H9 (cell line): ENCODE data around the gene LCNL1. TPM values are rescaled to one million over a fixed set of nuclear protein-coding genes. Genes with fewer than 3 reads are reported as not detected.
A peak's percentile ranks its signal among the peaks of the same experiment; 100 is the strongest.

Source experiments
- DNase-seq: peaks from one replicate; pipeline ENCODE4 v3.0.0-alpha.2; 2017
- H2AFZ ChIP-seq: one replicate; pipeline ENCODE4 v1.6.1; 2013; ENCODE audit warnings: mild to moderate bottlenecking, low read length, control low read depth, moderate library complexity
- H2AK5ac ChIP-seq: 2 replicates; pipeline ENCODE4 v1.6.1; 2013; ENCODE audit warnings: low read length, control low read depth, mixed read lengths; ENCODE audit not compliant: insufficient read length
- H2BK120ac ChIP-seq: one replicate; pipeline ENCODE4 v1.6.1; 2013; ENCODE audit warnings: low read depth, mild to moderate bottlenecking, low read length, control low read depth, inconsistent platforms; ENCODE audit not compliant: poor library complexity, severe bottlenecking
- H2BK12ac ChIP-seq: 2 replicates; pipeline ENCODE4 v1.6.1; 2013; ENCODE audit warnings: low read length, control low read depth, mixed read lengths, low read depth; ENCODE audit not compliant: insufficient read length
- H2BK15ac ChIP-seq: 2 replicates; pipeline ENCODE4 v1.6.1; 2013; ENCODE audit warnings: low read depth, low read length, control low read depth
- H2BK20ac ChIP-seq: one replicate; pipeline ENCODE4 v1.6.1; 2013; ENCODE audit warnings: low read depth, mild to moderate bottlenecking, low read length, control low read depth, inconsistent platforms; ENCODE audit not compliant: poor library complexity, severe bottlenecking
- H2BK5ac ChIP-seq: 2 replicates; pipeline ENCODE4 v1.6.1; 2013; ENCODE audit warnings: low read length, control low read depth, mixed read lengths; ENCODE audit not compliant: insufficient read length
- H3K14ac ChIP-seq: 2 replicates; pipeline ENCODE4 v1.6.1; 2013; ENCODE audit warnings: low read length, control low read depth; ENCODE audit not compliant: insufficient read depth
- H3K18ac ChIP-seq: 2 replicates; pipeline ENCODE4 v1.6.1; 2013; ENCODE audit warnings: low read depth, mild to moderate bottlenecking, mixed read lengths, low read length, control low read depth; ENCODE audit not compliant: insufficient read length
- H3K23ac ChIP-seq: 2 replicates; pipeline ENCODE4 v1.6.1; 2013; ENCODE audit warnings: low read length, control low read depth, mixed read lengths, low read depth; ENCODE audit not compliant: insufficient read length
- H3K23me2 ChIP-seq: 2 replicates; pipeline ENCODE4 v1.6.1; 2013; ENCODE audit warnings: low read depth, mild to moderate bottlenecking, mixed read lengths, low read length, control low read depth; ENCODE audit not compliant: insufficient read length, poor library complexity, severe bottlenecking
- H3K27ac ChIP-seq: 2 replicates; pipeline ENCODE4 v1.5.1; 2013; ENCODE audit warnings: low read length, control low read depth, mixed read lengths, low read depth; ENCODE audit not compliant: insufficient read length
- H3K27me3 ChIP-seq: 2 replicates; pipeline ENCODE4 v1.6.1; 2013; ENCODE audit warnings: low read length, control low read depth, inconsistent platforms; ENCODE audit not compliant: insufficient read depth
- H3K4ac ChIP-seq: 2 replicates; pipeline ENCODE4 v1.6.1; 2013; ENCODE audit warnings: low read depth, mild to moderate bottlenecking, control low read depth, inconsistent platforms, low read length, moderate library complexity
- H3K4me1 ChIP-seq: 2 replicates; pipeline ENCODE4 v1.6.1; 2013; ENCODE audit warnings: low read length, control low read depth, inconsistent platforms; ENCODE audit not compliant: insufficient read depth
- H3K4me2 ChIP-seq: 2 replicates; pipeline ENCODE4 v1.6.1; 2013; ENCODE audit warnings: low read length, control low read depth, mixed read lengths; ENCODE audit not compliant: insufficient read length, insufficient read depth
- H3K56ac ChIP-seq: 2 replicates; pipeline ENCODE4 v1.6.1; 2013; ENCODE audit warnings: low read depth, mild to moderate bottlenecking, mixed read lengths, low read length, control low read depth; ENCODE audit not compliant: insufficient read length
- H3K79me1 ChIP-seq: 2 replicates; pipeline ENCODE4 v1.6.1; 2013; ENCODE audit warnings: low read depth, mild to moderate bottlenecking, moderate library complexity, low read length, control low read depth, inconsistent platforms; ENCODE audit not compliant: insufficient read depth, poor library complexity, severe bottlenecking
- H3K79me2 ChIP-seq: 2 replicates; pipeline ENCODE4 v1.6.1; 2013; ENCODE audit warnings: low read length, control low read depth, inconsistent platforms; ENCODE audit not compliant: insufficient read depth
- H3K9ac ChIP-seq: 2 replicates; pipeline ENCODE4 v1.6.1; 2013; ENCODE audit warnings: low read length, control low read depth, mixed read lengths; ENCODE audit not compliant: insufficient read length; ENCODE audit errors: extremely low read depth
- H3K9me3 ChIP-seq: one replicate; pipeline ENCODE4 v1.6.1; 2013; ENCODE audit warnings: low read depth, low read length, inconsistent platforms; ENCODE audit not compliant: control insufficient read depth
- H3T11ph ChIP-seq: one replicate; pipeline ENCODE4 v1.6.1; 2013; ENCODE audit warnings: mild to moderate bottlenecking, low read length, control low read depth, inconsistent platforms
- H4K20me1 ChIP-seq: one replicate; pipeline ENCODE4 v1.6.1; 2013; ENCODE audit not compliant: control insufficient read depth, insufficient read length, insufficient read depth
- H4K5ac ChIP-seq: 2 replicates; pipeline ENCODE4 v1.6.1; 2013; ENCODE audit warnings: low read depth, mild to moderate bottlenecking, mixed read lengths, low read length, control low read depth; ENCODE audit not compliant: insufficient read length
- H4K8ac ChIP-seq: replicated peaks from 2 replicates; pipeline ENCODE4 v1.6.1; 2013; ENCODE audit warnings: low read length, control low read depth, mixed read lengths, low read depth; ENCODE audit not compliant: insufficient read length
- H4K91ac ChIP-seq: 2 replicates; pipeline ENCODE4 v1.6.1; 2013; ENCODE audit warnings: low read depth, mild to moderate bottlenecking, moderate library complexity, mixed read lengths, low read length, control low read depth; ENCODE audit not compliant: insufficient read length
- H3K27ac Mint-ChIP-seq, 3 experiments: 2 replicates in 2 of 3; 3 replicates in 1 of 3; pipeline ENCODE4 v1.8.0; 2020 to 2021; ENCODE audit warnings: mixed read lengths in 3 of 3, mild to moderate bottlenecking in 1 of 3, moderate library complexity in 1 of 3
- H3K27me3 Mint-ChIP-seq: 2 replicates; pipeline ENCODE4 v1.8.0; 2021; ENCODE audit warnings: low read depth, mild to moderate bottlenecking, moderate library complexity, mixed read lengths
- H3K36me3 Mint-ChIP-seq, 3 experiments: 2 replicates in 2 of 3; 3 replicates in 1 of 3; pipeline ENCODE4 v1.8.0; 2020 to 2021; ENCODE audit warnings: low read depth in 3 of 3, mixed read lengths in 3 of 3; ENCODE audit not compliant: insufficient read depth in 1 of 3
- H3K4me1 Mint-ChIP-seq, 2 experiments: 2 replicates each; pipeline ENCODE4 v1.8.0; 2020; ENCODE audit warnings: mixed read lengths in 2 of 2
- H3K4me3 Mint-ChIP-seq, 2 experiments: 2 replicates in 1 of 2; 3 replicates in 1 of 2; pipeline ENCODE4 v1.8.0; 2020 to 2021; ENCODE audit warnings: mild to moderate bottlenecking in 2 of 2, mixed read lengths in 2 of 2, moderate library complexity in 1 of 2
- H3K9me3 Mint-ChIP-seq, 2 experiments: 2 replicates in 1 of 2; 3 replicates in 1 of 2; pipeline ENCODE4 v1.8.0; 2020; ENCODE audit warnings: mild to moderate bottlenecking in 2 of 2, mixed read lengths in 2 of 2, moderate library complexity in 1 of 2
- WGBS: extraction: QIAGEN DNeasy Blood & Tissue Kit; methylation state at CpG from one replicate; pipeline ENCODE4 v1.1.7; 2013; ENCODE audit warnings: missing lambda C conversion rate, low lambda C conversion rate, mixed read lengths; ENCODE audit not compliant: insufficient read length; ENCODE audit errors: extremely low coverage; 5-methylcytosine and 5-hydroxymethylcytosine counted together
- total RNA-seq: library from RNA; stranded (reverse); gene quantifications from 2 replicates; pipeline ENCODE4 v1.2.1, GENCODE V29; 2021
- TF ChIP-seq, protein P1 (sequence below): fragments of 200-600 bp; sonication (generic); conservative IDR thresholded peaks from 3 replicates; pipeline ENCODE4 v1.8.0; 2021; ENCODE audit warnings: antibody characterized with exemption, mild to moderate bottlenecking

LCNL1 gene
- total RNA-seq, 1 experiment from 2014 or later: 0.20 TPM

DNA sequence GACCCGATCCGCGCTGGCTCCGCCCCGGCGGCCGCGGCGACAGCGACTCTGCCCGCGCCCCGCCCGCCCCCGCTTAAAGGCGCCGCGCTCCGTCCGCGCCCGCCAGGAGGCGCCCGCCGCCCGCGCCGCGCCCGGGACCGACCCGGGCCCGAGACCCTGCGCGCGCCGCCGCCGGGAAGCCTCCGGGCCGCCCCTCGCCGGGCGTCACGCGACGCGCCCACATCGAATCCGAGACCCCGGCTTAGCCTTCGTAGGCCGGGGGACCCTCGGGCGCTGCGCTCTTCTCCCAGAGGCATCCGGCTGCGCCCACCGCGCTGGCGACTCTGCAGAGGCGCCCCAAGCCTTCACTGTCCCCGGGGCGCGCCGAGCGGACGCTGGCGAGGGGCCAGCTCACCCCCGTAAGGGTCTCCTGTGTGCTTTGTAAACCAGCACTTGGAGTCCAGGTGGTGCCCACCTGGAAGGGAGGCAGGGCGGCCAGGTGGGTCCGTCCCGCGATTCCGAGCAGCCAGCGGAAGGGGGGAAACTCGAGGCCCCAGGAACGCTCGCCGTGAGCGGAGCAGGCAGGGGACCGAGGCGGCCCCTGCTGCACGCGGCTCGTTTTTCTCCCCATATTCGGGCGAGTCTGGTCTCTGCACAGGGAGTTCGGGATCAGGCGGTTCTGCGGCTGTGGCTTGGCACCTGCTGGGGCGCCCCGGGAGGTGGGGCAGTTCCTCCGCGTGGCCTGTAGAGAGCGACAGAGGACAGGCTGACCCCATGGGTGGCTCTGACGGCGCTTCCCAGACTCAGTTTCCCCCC is 45.7 kb downstream of the LCNL1 start:
- no peak overlapping the region for H3K9ac ChIP-seq
- no peaks in the 10 kb centered on the region for H3K79me2 ChIP-seq
- peak overlapping the region; percentile 36 for H3K4me2 ChIP-seq
- H2BK12ac ChIP-seq: no peak overlapping the region
- no peak overlapping the region for H3K27ac Mint-ChIP-seq
- no peak overlapping the region for H2BK120ac ChIP-seq
- no peak overlapping the region for H4K91ac ChIP-seq
- H3K23ac ChIP-seq: no peak overlapping the region
- H3K18ac ChIP-seq: no peak overlapping the region
- peak; percentile 55 for DNase-seq
- no peak overlapping the region for H3K56ac ChIP-seq
- H3K27ac ChIP-seq: no peak overlapping the region
- H2AK5ac ChIP-seq: no peak overlapping the region
- no peak overlapping the region for H3K4ac ChIP-seq
- H3K27me3 Mint-ChIP-seq: peaks cover 30% of the 10 kb centered on the region
- no peak overlapping the region for H3K14ac ChIP-seq
- no peaks in the 10 kb centered on the region for H3K27me3 ChIP-seq
- H4K5ac ChIP-seq: no peak overlapping the region
- H4K20me1 ChIP-seq: peaks cover 2% of the 10 kb centered on the region
- peaks cover 0 to 8% of the 10 kb centered on the region in 2 experiments; a peak in 2 of 4 replicates for H3K4me1 Mint-ChIP-seq
- H3K79me1 ChIP-seq: no peaks in the 10 kb centered on the region
- no peak overlapping the region for H2AFZ ChIP-seq
- TF ChIP-seq, protein P1, sequence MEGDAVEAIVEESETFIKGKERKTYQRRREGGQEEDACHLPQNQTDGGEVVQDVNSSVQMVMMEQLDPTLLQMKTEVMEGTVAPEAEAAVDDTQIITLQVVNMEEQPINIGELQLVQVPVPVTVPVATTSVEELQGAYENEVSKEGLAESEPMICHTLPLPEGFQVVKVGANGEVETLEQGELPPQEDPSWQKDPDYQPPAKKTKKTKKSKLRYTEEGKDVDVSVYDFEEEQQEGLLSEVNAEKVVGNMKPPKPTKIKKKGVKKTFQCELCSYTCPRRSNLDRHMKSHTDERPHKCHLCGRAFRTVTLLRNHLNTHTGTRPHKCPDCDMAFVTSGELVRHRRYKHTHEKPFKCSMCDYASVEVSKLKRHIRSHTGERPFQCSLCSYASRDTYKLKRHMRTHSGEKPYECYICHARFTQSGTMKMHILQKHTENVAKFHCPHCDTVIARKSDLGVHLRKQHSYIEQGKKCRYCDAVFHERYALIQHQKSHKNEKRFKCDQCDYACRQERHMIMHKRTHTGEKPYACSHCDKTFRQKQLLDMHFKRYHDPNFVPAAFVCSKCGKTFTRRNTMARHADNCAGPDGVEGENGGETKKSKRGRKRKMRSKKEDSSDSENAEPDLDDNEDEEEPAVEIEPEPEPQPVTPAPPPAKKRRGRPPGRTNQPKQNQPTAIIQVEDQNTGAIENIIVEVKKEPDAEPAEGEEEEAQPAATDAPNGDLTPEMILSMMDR: no peak; the same call in 2 of the 3 replicates
- no peaks in the 10 kb centered on the region for H3K9me3 ChIP-seq
- H3K9me3 Mint-ChIP-seq: no peaks in the 10 kb centered on the region
- H4K8ac ChIP-seq: no peak overlapping the region
- peaks cover 9% of the 10 kb centered on the region for H3K23me2 ChIP-seq
- H2BK5ac ChIP-seq: no peak overlapping the region
- peak overlapping the region; percentile 45 to 74 for H3K4me3 Mint-ChIP-seq
- H3T11ph ChIP-seq: no peak overlapping the region
- H3K36me3 Mint-ChIP-seq: no peaks in the 10 kb centered on the region
- no CpG with 5 or more reads among the region's 98 CpGs for WGBS
- no peak overlapping the region for H2BK20ac ChIP-seq
- H2BK15ac ChIP-seq: no peak overlapping the region
- no peaks in the 10 kb centered on the region for H3K4me1 ChIP-seq
